Prostate gland (tissue), 2 donors: Measurements from ENCODE around the gene HYAL2.

Source experiments
- POLR2A ChIP-seq: fragments of 450-650 bp; IDR thresholded peaks from one replicate; pipeline ENCODE4 v1.6.1; 2016; ENCODE audit warnings: antibody characterized with exemption, mild to moderate bottlenecking
- POLR2AphosphoS5 ChIP-seq: sonication (generic); formaldehyde crosslinking; IDR thresholded peaks from one replicate; pipeline ENCODE4 v1.6.1; 2017; ENCODE audit warnings: antibody characterized with exemption
- TF ChIP-seq, protein P1 (sequence below), 4 experiments: fragments of 200-600 bp in 2 of 4; fragments of 450-650 bp in 2 of 4; sonication (generic) in 2 of 4; IDR thresholded peaks; 1 replicate in 3 of 4; 2 replicates in 1 of 4; pipeline ENCODE4 v1.5.1; 2016 to 2019; ENCODE audit warnings: antibody characterized with exemption in 4 of 4, mild to moderate bottlenecking in 2 of 4, moderate library complexity in 2 of 4

DNA sequence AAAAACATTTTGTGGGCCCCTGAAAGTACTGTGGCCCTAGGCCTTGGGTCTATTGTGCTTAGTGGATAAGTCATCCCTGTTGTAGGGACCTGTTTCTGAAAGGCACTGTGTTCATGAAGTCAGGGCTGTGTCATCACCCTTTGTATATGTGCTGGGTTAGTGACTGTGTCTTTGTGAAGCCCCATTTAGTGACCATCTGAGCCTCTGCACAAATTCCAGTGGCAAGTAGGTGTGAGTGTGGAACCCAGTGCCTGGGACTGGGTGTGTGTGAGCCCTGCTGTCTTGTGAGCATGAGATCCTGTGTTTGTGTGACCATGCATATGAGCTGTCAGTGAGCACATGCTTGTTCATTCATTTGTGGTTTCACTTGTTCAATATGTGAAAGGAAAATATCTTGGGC is 17.9 kb downstream of the HYAL2 start:
- TF ChIP-seq, protein P1, sequence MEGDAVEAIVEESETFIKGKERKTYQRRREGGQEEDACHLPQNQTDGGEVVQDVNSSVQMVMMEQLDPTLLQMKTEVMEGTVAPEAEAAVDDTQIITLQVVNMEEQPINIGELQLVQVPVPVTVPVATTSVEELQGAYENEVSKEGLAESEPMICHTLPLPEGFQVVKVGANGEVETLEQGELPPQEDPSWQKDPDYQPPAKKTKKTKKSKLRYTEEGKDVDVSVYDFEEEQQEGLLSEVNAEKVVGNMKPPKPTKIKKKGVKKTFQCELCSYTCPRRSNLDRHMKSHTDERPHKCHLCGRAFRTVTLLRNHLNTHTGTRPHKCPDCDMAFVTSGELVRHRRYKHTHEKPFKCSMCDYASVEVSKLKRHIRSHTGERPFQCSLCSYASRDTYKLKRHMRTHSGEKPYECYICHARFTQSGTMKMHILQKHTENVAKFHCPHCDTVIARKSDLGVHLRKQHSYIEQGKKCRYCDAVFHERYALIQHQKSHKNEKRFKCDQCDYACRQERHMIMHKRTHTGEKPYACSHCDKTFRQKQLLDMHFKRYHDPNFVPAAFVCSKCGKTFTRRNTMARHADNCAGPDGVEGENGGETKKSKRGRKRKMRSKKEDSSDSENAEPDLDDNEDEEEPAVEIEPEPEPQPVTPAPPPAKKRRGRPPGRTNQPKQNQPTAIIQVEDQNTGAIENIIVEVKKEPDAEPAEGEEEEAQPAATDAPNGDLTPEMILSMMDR (IDR thresholded peaks at IDR 0.05), result no peak
- TF ChIP-seq POLR2A (no peak), POLR2AphosphoS5 (no peak)
